Activated B cell treated with CpG ODN at 0.5 μM for 24 hours (primary cell): Measurements from ENCODE around the gene PLEKHM3. TPM values are rescaled to one million over a fixed set of nuclear protein-coding genes. Genes with fewer than 3 reads are reported as not detected.

Experiments used
- ATAC-seq: fragments of 200-7000 bp; cut with Tn5 transposase; one replicate; pipeline ENCODE4 v1.10.0; 2021; ENCODE audit warnings: low read depth, mild to moderate bottlenecking, moderate library complexity
- CTCF ChIA-PET: fragments of 350-600 bp; sonication (Branson Sonifier 250); formaldehyde crosslinking; loops from one replicate; lab custom pipeline; 2021; ENCODE audit warnings: antibody characterized with exemption; lab: Charles Lee
- POLR2A ChIA-PET: fragments of 350-600 bp; sonication (Branson Sonifier 250); formaldehyde crosslinking; loops from one replicate; lab custom pipeline; 2021; ENCODE audit warnings: antibody characterized with exemption; lab: Charles Lee
- DNase-seq: peaks from one replicate; pipeline ENCODE4 v3.0.0; 2022
- H3K27ac Mint-ChIP-seq: one replicate; pipeline ENCODE4 v1.8.0; 2020; ENCODE audit warnings: mixed read lengths
- H3K27me3 Mint-ChIP-seq: one replicate; pipeline ENCODE4 v1.8.0; 2021; ENCODE audit warnings: mixed read lengths
- H3K36me3 Mint-ChIP-seq: one replicate; pipeline ENCODE4 v1.8.0; 2021; ENCODE audit warnings: low read depth, mixed read lengths
- H3K4me1 Mint-ChIP-seq: one replicate; pipeline ENCODE4 v1.8.0; 2021; ENCODE audit warnings: mixed read lengths
- H3K4me3 Mint-ChIP-seq: one replicate; pipeline ENCODE4 v1.8.0; 2020; ENCODE audit warnings: mild to moderate bottlenecking, mixed read lengths
- H3K9me3 Mint-ChIP-seq: one replicate; pipeline ENCODE4 v1.8.0; 2020; ENCODE audit warnings: mixed read lengths
- CTCF ChIP-seq: fragments of 200-600 bp; IDR thresholded peaks from one replicate; pipeline ENCODE4 v1.8.0; 2022; ENCODE audit warnings: antibody characterized with exemption, mild to moderate bottlenecking
- intact Hi-C: fragments of 100-400 bp; cut with micrococcal nuclease; formaldehyde crosslinking; loops from one replicate; pipeline ENCODE4 v1.15.1; 2024
- total RNA-seq: library from RNA; stranded (reverse); gene quantifications from 2 replicates; pipeline ENCODE4 v1.2.3, GENCODE V29; 2022

PLEKHM3 gene
- total RNA-seq, 1 donor from 2014 or later: 12.0 TPM

- ChIA-PET CTCF (no interaction called here), POLR2A (no interaction called here)
- no peaks in the 10 kb centered on the region for H3K4me1 Mint-ChIP-seq
- ATAC-seq: no peak
- no peaks in the 10 kb centered on the region for H3K9me3 Mint-ChIP-seq
- no peak overlapping the region for H3K4me3 Mint-ChIP-seq
- intact Hi-C loops: no loop called here
- no peaks in the 10 kb centered on the region for H3K27me3 Mint-ChIP-seq
- peaks cover 8% of the 10 kb centered on the region for H3K36me3 Mint-ChIP-seq
- no peak for DNase-seq
- H3K27ac Mint-ChIP-seq: no peak overlapping the region
- TF ChIP-seq CTCF: no peak
Measured at GRCh38 chr2:207871911-207872310, 153.4 kb downstream of the PLEKHM3 start.

GRCh38 chr2:207871506-207871905 is 153.8 kb downstream of the PLEKHM3 start:
- Mint-ChIP-seq H3K36me3 (peaks cover 8% of the 10 kb centered on the region), H3K4me3 (no peak overlapping the region), H3K27me3 (no peaks in the 10 kb centered on the region), H3K4me1 (no peaks in the 10 kb centered on the region), H3K9me3 (no peaks in the 10 kb centered on the region), H3K27ac (no peak overlapping the region)
- DNase-seq (no peak), ATAC-seq (no peak)
- ChIA-PET CTCF (no interaction called here), POLR2A (no interaction called here)
- TF ChIP-seq CTCF: no peak
- intact Hi-C loops: no loop called here

GRCh38 chr2:207870814-207871213 is 154.5 kb downstream of the PLEKHM3 start:
- H3K36me3 Mint-ChIP-seq: peaks cover 8% of the 10 kb centered on the region

GRCh38 chr2:207869784-207870778 is 155.2 kb downstream of the PLEKHM3 start:
- Mint-ChIP-seq H3K36me3 (peaks cover 8% of the 10 kb centered on the region), H3K27me3 (no peaks in the 10 kb centered on the region), H3K27ac (no peak overlapping the region), H3K9me3 (no peaks in the 10 kb centered on the region), H3K4me1 (no peaks in the 10 kb centered on the region), H3K4me3 (no peak overlapping the region)
- no peak for TF ChIP-seq CTCF
- no peak for ATAC-seq
- intact Hi-C loops: no loop called here
- ChIA-PET POLR2A (no interaction called here), CTCF (no interaction called here)
- DNase-seq: no peak

More at GRCh38 chr2:207870814-207871213, 154.5 kb downstream of the PLEKHM3 start:
- H3K27ac Mint-ChIP-seq: no peak overlapping the region
- no peak for ATAC-seq
- H3K27me3 Mint-ChIP-seq: no peaks in the 10 kb centered on the region
- no peaks in the 10 kb centered on the region for H3K9me3 Mint-ChIP-seq
- H3K4me1 Mint-ChIP-seq: no peaks in the 10 kb centered on the region
- intact Hi-C loops: no loop called here
- no peak for TF ChIP-seq CTCF
- no peak for DNase-seq
- ChIA-PET CTCF (no interaction called here), POLR2A (no interaction called here)
- H3K4me3 Mint-ChIP-seq: no peak overlapping the region

- Mint-ChIP-seq H3K27me3 (no peaks in the 10 kb centered on the region), H3K4me3 (no peak overlapping the region), H3K27ac (no peak overlapping the region), H3K9me3 (no peaks in the 10 kb centered on the region), H3K4me1 (no peaks in the 10 kb centered on the region), H3K36me3 (peaks cover 8% of the 10 kb centered on the region)
- no peak for TF ChIP-seq CTCF
- no peak for ATAC-seq
- POLR2A ChIA-PET: no interaction called here
- CTCF ChIA-PET: no interaction called here
- intact Hi-C loops: no loop called here
- DNase-seq: no peak
Measured at GRCh38 chr2:207868855-207869596, 156.3 kb downstream of the PLEKHM3 start.
